Liver (tissue), 9 donors: ENCODE results near the gene CNFN. TPM values are rescaled to one million over a fixed set of nuclear protein-coding genes. Genes with fewer than 3 reads are reported as not detected.

Experiments used
- DNase-seq: peaks from one replicate; pipeline ENCODE4 v3.0.0-alpha.2; 2017; ENCODE audit warnings: low spot score
- H3K27ac ChIP-seq, 2 donors: one replicate each; pipeline ENCODE4 v1.7.0; 2013; ENCODE audit warnings: inconsistent platforms in 2 of 2, low read length in 2 of 2, control low read depth in 1 of 2, low read depth in 1 of 2, mild to moderate bottlenecking in 1 of 2
- H3K27me3 ChIP-seq, 4 donors: one replicate each; pipeline versions ENCODE4 v1.6.1 to v1.7.0; 2013; ENCODE audit warnings: low read length in 3 of 4, inconsistent platforms in 1 of 4, mild to moderate bottlenecking in 1 of 4, moderate library complexity in 1 of 4; ENCODE audit not compliant: control insufficient read depth in 4 of 4, insufficient read depth in 4 of 4
- H3K36me3 ChIP-seq, 4 donors: one replicate each; pipeline versions ENCODE4 v1.6.1 to v1.7.0; 2013; ENCODE audit warnings: low read length in 3 of 4, mild to moderate bottlenecking in 3 of 4, low read depth in 1 of 4, moderate library complexity in 1 of 4; ENCODE audit not compliant: control insufficient read depth in 4 of 4, insufficient read depth in 3 of 4
- H3K4me1 ChIP-seq, 4 donors: one replicate each; pipeline versions ENCODE4 v1.6.1 to v1.7.0; 2013; ENCODE audit warnings: low read length in 3 of 4, mild to moderate bottlenecking in 3 of 4, moderate library complexity in 1 of 4; ENCODE audit not compliant: control insufficient read depth in 4 of 4, insufficient read depth in 4 of 4
- H3K4me3 ChIP-seq, 3 donors: one replicate each; pipeline versions ENCODE4 v1.6.1 to v1.7.0; 2013; ENCODE audit warnings: low read length in 3 of 3, control low read depth in 1 of 3, low read depth in 1 of 3, mild to moderate bottlenecking in 1 of 3
- H3K9ac ChIP-seq, 2 donors: one replicate each; pipeline ENCODE4 v1.7.0; 2013; ENCODE audit warnings: low read length in 2 of 2, mild to moderate bottlenecking in 2 of 2, moderate library complexity in 2 of 2, control low read depth in 1 of 2, low read depth in 1 of 2
- H3K9me3 ChIP-seq, 4 donors: one replicate each; pipeline versions ENCODE4 v1.6.1 to v1.7.0; 2013; ENCODE audit warnings: low read length in 3 of 4; ENCODE audit not compliant: control insufficient read depth in 4 of 4
- CTCF ChIP-seq: fragments of 150-350 bp; IDR thresholded peaks from 2 replicates; pipeline ENCODE4 v1.5.1; 2017; ENCODE audit warnings: improper control_type of control experiment, low read depth, low read length; ENCODE audit not compliant: missing input control
- EGR1 ChIP-seq, 2 donors: IDR thresholded peaks; 2 replicates each; pipeline ENCODE4 v1.6.1; 2016 to 2018; ENCODE audit warnings: antibody characterized with exemption in 2 of 2, low read depth in 2 of 2
- FOXA1 ChIP-seq: IDR thresholded peaks from 2 replicates; pipeline ENCODE4 v1.6.1; 2016; ENCODE audit warnings: antibody characterized with exemption
- FOXA2 ChIP-seq: IDR thresholded peaks from 2 replicates; pipeline ENCODE4 v1.6.1; 2016; ENCODE audit warnings: antibody characterized with exemption
- GABPA ChIP-seq, 2 donors: IDR thresholded peaks in 1 of 2; conservative IDR thresholded peaks in 1 of 2; 2 replicates each; pipeline ENCODE4 v1.6.1; 2016; ENCODE audit warnings: antibody characterized with exemption in 2 of 2, mild to moderate bottlenecking in 1 of 2, moderate library complexity in 1 of 2
- HNF4A ChIP-seq, 2 donors: conservative IDR thresholded peaks; 2 replicates each; pipeline ENCODE4 v1.6.1; 2016; ENCODE audit warnings: antibody characterized with exemption in 2 of 2, mild to moderate bottlenecking in 2 of 2
- HNF4G ChIP-seq: IDR thresholded peaks from 2 replicates; pipeline ENCODE4 v1.6.1; 2016; ENCODE audit warnings: antibody characterized with exemption
- JUND ChIP-seq, 2 donors: IDR thresholded peaks; 2 replicates each; pipeline ENCODE4 v1.6.1; 2016; ENCODE audit warnings: antibody characterized with exemption in 2 of 2
- MAX ChIP-seq: IDR thresholded peaks from 2 replicates; pipeline ENCODE4 v1.6.1; 2016; ENCODE audit warnings: antibody characterized with exemption
- NR2F2 ChIP-seq: IDR thresholded peaks from 2 replicates; pipeline ENCODE4 v1.6.1; 2016; ENCODE audit warnings: antibody characterized with exemption
- RAD21 ChIP-seq, 2 donors: IDR thresholded peaks; 2 replicates each; pipeline ENCODE4 v1.6.1; 2016; ENCODE audit warnings: antibody characterized with exemption in 2 of 2, mild to moderate bottlenecking in 2 of 2
- REST ChIP-seq: IDR thresholded peaks from 2 replicates; pipeline ENCODE4 v1.6.1; 2016; ENCODE audit warnings: antibody characterized with exemption, mild to moderate bottlenecking
- RXRA ChIP-seq, 2 donors: IDR thresholded peaks; 2 replicates each; pipeline ENCODE4 v1.6.1; 2017 to 2018; ENCODE audit warnings: antibody characterized with exemption in 2 of 2, mild to moderate bottlenecking in 1 of 2
- SP1 ChIP-seq: IDR thresholded peaks from 2 replicates; pipeline ENCODE4 v1.6.1; 2018; ENCODE audit warnings: antibody characterized with exemption, mild to moderate bottlenecking
- TAF1 ChIP-seq: conservative IDR thresholded peaks from 2 replicates; pipeline ENCODE4 v1.6.1; 2016; ENCODE audit warnings: antibody characterized with exemption, mild to moderate bottlenecking
- YY1 ChIP-seq: IDR thresholded peaks from 2 replicates; pipeline ENCODE4 v1.6.1; 2016; ENCODE audit warnings: antibody characterized with exemption, mild to moderate bottlenecking
- WGBS: extraction: QIAGEN DNeasy Blood & Tissue Kit; methylation state at CpG from one replicate; pipeline ENCODE4 v1.1.7; 2013; 5-methylcytosine and 5-hydroxymethylcytosine counted together
- polyA plus RNA-seq, 2 donors: library from polyadenylated mRNA; stranded (reverse) in 1 of 2; unstranded in 1 of 2; fragments of 200-250 nt in 1 of 2; fragments of >200 nt in 1 of 2; fragmentation: Nextera tagmentation in 1 of 2; extraction: Ambion mirVana in 1 of 2; gene quantifications; one replicate each; pipeline versions ENCODE4 v1.2.1 to v1.2.3, GENCODE V29; 2013 to 2015
- total RNA-seq, 2 donors: library from RNA; depleted of rRNA; stranded (reverse); fragments of >200 nt; gene quantifications; one replicate each; pipeline ENCODE4 v1.2.3, GENCODE V29; 2014
- TF ChIP-seq, protein P1 (sequence below): IDR thresholded peaks from 2 replicates; pipeline ENCODE4 v1.6.1; 2016; ENCODE audit warnings: antibody characterized with exemption
- TF ChIP-seq, protein P2 (sequence below): IDR thresholded peaks from 2 replicates; pipeline ENCODE4 v1.6.1; 2016; ENCODE audit warnings: antibody characterized with exemption
- donor health status: healthy.
- donor health status: healthy.
- donor health status: healthy.
- donor health status: healthy.
- donor health status: healthy.

CNFN gene
- total and polyA plus RNA-seq, 4 donors = 0.57 to 1.2 TPM; not detected in 2

DNA sequence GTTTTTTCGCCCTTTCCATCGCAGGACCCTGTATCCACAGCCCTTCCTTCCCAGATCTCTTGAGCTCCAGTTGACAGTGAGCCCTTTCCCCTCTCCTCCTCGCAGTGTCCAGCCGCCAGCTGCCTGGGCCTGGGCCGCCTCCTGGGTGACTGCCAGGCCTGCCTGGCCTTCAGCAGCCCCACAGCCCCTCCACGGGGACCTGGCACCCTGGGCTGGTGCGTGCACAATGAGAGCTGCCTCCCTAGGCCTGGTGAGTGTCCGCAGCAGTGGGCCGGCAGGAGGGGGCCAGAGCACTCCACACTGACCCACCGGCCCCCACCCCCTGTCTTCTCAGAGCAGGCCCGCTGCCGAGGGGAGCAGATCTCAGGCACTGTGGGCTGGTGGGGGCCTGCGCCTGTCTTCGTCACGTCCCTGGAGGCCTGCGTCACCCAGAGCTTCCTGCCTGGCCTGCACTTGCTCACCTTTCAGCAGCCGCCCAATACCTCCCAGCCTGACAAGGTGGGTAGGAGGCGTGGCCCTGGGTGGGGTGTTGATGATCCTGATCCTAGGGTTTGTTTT lies 45.7 kb downstream of the CNFN start:
- TF ChIP-seq HNF4A (conservative IDR thresholded peaks at IDR 0.05) (no peak), CTCF (no peak), EGR1 (IDR thresholded peaks at IDR 0.05; ENCODE audit: low read depth in 2 of 2) (no peak), TAF1 (no peak), FOXA1 (no peak), RXRA (IDR thresholded peaks at IDR 0.05) (no peak), SP1 (no peak), FOXA2 (no peak), HNF4G (no peak), REST (no peak), MAX (no peak), YY1 (no peak), JUND (IDR thresholded peaks at IDR 0.05) (no peak), GABPA (IDR thresholded peaks at IDR 0.05 in 1 of 2, conservative IDR thresholded peaks at IDR 0.05 in 1 of 2) (no peak), RAD21 (IDR thresholded peaks at IDR 0.05) (no peak), NR2F2 (no peak)
- TF ChIP-seq, protein P1, sequence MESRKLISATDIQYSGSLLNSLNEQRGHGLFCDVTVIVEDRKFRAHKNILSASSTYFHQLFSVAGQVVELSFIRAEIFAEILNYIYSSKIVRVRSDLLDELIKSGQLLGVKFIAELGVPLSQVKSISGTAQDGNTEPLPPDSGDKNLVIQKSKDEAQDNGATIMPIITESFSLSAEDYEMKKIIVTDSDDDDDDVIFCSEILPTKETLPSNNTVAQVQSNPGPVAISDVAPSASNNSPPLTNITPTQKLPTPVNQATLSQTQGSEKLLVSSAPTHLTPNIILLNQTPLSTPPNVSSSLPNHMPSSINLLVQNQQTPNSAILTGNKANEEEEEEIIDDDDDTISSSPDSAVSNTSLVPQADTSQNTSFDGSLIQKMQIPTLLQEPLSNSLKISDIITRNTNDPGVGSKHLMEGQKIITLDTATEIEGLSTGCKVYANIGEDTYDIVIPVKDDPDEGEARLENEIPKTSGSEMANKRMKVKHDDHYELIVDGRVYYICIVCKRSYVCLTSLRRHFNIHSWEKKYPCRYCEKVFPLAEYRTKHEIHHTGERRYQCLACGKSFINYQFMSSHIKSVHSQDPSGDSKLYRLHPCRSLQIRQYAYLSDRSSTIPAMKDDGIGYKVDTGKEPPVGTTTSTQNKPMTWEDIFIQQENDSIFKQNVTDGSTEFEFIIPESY = no peak
- TF ChIP-seq, protein P2, sequence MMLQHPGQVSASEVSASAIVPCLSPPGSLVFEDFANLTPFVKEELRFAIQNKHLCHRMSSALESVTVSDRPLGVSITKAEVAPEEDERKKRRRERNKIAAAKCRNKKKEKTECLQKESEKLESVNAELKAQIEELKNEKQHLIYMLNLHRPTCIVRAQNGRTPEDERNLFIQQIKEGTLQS = no peak
- Histone ChIP-seq H3K27ac (no peak overlapping the region), H3K9ac (no peak overlapping the region), H3K4me3 (no peak overlapping the region), H3K36me3 (peaks cover 2 to 12% (median 3%) of the 10 kb centered on the region in 4 donors), H3K9me3 (no peaks in the 10 kb centered on the region), H3K4me1 (no peaks in the 10 kb centered on the region), H3K27me3 (no peaks in the 10 kb centered on the region)
- DNase-seq = no peak
- 97% methylated on average over 18 of the region's 18 CpGs for WGBS
